ENCODE results near the gene LRRC47. TPM values are rescaled to one million over a fixed set of nuclear protein-coding genes. Genes with fewer than 3 reads are reported as not detected.
"Not testable (repeated sequence)": the region's sequence is repeated elsewhere in the genome, so short reads cannot be mapped to it uniquely, and the experiment has no call there.

The LRRC47 gene
- total and polyA plus RNA-seq, 8 donors: 34.2 to 66.4 (median 51.8) TPM

DNA sequence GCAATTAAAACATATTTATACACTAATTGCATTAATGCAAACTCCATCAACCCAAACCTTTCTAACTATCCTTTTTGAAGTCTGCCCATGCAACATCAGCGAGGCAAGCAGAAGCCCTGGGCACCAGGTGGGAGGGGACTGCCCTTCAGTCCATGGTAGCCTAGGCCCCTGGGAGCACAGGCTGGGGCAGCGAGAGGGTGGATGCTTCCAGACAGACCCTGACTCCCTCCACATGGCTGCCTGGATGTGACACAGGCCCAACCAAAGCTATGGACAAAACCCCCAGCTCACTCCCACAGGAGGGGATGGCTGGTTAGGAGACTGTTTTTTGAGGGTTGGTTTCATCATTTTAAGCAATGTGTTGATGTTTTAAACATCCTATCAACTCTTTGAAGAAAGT is 17.8 kb upstream of the LRRC47 start:
- Histone ChIP-seq H3K4me3 (no peak overlapping the region), H3K27me3 (no peaks in the 10 kb centered on the region), H3K4me1 (no peaks in the 10 kb centered on the region), H3K9me3 (no peaks in the 10 kb centered on the region), H3K27ac (no peak overlapping the region), H3K36me3 (peaks cover 0 to 31% of the 10 kb centered on the region in 2 donors)
- ATAC-seq: no peak
- TF ChIP-seq, protein P1, sequence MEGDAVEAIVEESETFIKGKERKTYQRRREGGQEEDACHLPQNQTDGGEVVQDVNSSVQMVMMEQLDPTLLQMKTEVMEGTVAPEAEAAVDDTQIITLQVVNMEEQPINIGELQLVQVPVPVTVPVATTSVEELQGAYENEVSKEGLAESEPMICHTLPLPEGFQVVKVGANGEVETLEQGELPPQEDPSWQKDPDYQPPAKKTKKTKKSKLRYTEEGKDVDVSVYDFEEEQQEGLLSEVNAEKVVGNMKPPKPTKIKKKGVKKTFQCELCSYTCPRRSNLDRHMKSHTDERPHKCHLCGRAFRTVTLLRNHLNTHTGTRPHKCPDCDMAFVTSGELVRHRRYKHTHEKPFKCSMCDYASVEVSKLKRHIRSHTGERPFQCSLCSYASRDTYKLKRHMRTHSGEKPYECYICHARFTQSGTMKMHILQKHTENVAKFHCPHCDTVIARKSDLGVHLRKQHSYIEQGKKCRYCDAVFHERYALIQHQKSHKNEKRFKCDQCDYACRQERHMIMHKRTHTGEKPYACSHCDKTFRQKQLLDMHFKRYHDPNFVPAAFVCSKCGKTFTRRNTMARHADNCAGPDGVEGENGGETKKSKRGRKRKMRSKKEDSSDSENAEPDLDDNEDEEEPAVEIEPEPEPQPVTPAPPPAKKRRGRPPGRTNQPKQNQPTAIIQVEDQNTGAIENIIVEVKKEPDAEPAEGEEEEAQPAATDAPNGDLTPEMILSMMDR (IDR thresholded peaks at IDR 0.05): no peak
- intact Hi-C loops (cut with DNase I): no loop called here
- DNase-seq: no peak

DNA sequence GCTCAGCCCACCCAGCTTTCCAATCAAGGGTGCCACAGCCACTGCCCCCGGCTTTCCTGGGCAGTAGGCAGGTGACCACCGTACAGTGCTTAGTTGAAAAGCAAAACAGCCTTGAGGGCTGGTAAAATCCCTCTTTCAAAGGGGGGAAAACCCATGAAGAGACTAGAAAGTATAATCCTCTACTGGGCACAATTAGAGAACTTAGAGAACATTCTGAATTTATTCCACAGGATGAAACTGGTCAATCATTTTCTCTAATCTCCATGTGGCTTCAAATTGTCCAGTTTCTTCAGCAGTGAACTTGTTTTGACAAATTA is 15.3 kb upstream of the LRRC47 start:
- intact Hi-C loops (cut with DNase I): no loop called here
- no peak for ATAC-seq
- Histone ChIP-seq H3K4me3 (no peak overlapping the region), H3K36me3 (peaks cover 0 to 27% of the 10 kb centered on the region in 2 donors), H3K4me1 (no peaks in the 10 kb centered on the region), H3K9me3 (no peaks in the 10 kb centered on the region), H3K27me3 (no peaks in the 10 kb centered on the region), H3K27ac (no peak overlapping the region)
- DNase-seq: no peak
- TF ChIP-seq, protein P1 (IDR thresholded peaks at IDR 0.05): no peak

DNA sequence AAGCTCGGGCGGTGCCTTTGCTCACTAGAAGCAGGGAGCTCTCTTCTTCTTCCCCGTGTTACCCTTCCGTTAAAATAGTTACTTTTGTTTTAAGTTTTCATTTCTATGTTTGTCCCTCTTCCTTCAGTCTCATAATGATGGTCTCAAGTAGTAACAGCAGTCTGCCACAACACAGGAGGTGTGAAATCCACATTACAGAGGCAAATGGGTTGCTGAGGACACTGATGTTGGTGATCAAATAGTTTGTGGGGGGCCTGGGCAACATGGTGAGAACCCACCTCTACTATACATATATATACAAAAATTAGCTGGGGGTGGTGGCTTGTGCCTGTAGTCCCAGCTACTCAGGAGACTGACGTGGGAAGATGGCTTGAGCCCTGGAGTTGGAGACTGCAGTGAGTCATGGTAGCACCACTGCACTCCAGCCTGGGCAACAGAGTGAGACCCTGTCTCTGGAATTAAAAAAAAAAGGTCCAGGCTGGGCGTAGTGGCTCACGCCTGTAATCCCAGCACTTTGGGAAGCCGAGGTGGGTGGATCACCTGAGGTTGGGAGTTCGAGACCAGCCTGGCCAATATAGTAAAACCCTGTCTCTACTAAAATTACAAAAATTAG is 14.0 kb upstream of the LRRC47 start:
- H3K9me3 ChIP-seq; H3K4me3 ChIP-seq; intact Hi-C loops (cut with DNase I); ATAC-seq; DNase-seq; H3K27ac ChIP-seq; H3K4me1 ChIP-seq; H3K27me3 ChIP-seq: not testable (repeated sequence)
- peaks cover 0 to 14% of the 10 kb centered on the region in 2 donors for H3K36me3 ChIP-seq

DNA sequence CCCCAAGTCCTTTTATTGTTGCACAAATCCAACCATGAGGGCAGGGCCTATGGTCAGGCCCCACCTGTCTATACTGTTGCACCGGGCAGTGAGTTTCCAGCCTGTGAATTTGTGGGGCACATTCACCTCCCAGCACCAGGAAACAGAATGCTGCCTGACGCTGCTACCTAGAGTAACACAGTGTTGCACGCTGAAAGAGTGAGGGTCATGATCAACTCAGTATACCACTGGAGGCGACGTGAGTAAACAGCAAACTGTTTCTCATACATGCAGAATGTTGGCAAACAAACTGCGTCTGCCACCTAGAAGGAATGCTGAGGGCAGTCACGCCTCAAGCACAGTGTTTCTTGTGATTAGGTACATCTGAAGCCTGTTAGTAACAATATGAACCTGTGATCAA is 13.4 kb upstream of the LRRC47 start:
- DNase-seq (no peak), ATAC-seq (no peak)
- intact Hi-C loops (cut with DNase I): no loop called here
- H3K27me3 ChIP-seq: no peaks in the 10 kb centered on the region
- no peaks in the 10 kb centered on the region for H3K4me1 ChIP-seq
- H3K27ac ChIP-seq: no peak overlapping the region
- TF ChIP-seq, protein P1 (IDR thresholded peaks at IDR 0.05): no peak
- H3K36me3 ChIP-seq: peaks cover 0 to 9% of the 10 kb centered on the region in 2 donors
- no peaks in the 10 kb centered on the region for H3K9me3 ChIP-seq
- no peak overlapping the region for H3K4me3 ChIP-seq

DNA sequence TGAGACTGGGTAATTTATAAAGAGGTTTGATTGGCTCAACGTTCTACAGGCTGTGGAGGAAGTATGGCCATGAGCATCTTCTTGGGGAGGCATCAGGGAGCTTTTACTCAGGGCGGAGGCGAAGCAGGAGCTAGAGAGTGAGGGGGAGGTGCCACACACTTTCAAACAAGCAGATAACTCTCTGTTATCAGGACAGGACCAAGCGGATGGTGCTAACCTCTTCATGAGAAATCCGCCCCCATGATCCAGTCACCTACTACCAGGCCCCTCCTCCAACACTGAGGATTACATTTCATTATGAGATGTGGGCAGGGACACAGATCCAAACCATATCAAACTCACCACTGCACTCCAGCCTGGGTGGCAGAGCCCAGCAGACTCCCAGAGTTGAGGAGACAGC is 11.5 kb upstream of the LRRC47 start:
- no peaks in the 10 kb centered on the region for H3K36me3 ChIP-seq
- no peak overlapping the region for H3K27ac ChIP-seq
- ATAC-seq (no peak), DNase-seq (no peak)
- H3K9me3 ChIP-seq: no peaks in the 10 kb centered on the region
- H3K4me1 ChIP-seq: no peaks in the 10 kb centered on the region
- TF ChIP-seq, protein P1 (IDR thresholded peaks at IDR 0.05): no peak
- intact Hi-C loops (cut with DNase I): no loop called here
- no peak overlapping the region for H3K4me3 ChIP-seq
- H3K27me3 ChIP-seq: peaks cover 0 to 8% of the 10 kb centered on the region in 2 donors

DNA sequence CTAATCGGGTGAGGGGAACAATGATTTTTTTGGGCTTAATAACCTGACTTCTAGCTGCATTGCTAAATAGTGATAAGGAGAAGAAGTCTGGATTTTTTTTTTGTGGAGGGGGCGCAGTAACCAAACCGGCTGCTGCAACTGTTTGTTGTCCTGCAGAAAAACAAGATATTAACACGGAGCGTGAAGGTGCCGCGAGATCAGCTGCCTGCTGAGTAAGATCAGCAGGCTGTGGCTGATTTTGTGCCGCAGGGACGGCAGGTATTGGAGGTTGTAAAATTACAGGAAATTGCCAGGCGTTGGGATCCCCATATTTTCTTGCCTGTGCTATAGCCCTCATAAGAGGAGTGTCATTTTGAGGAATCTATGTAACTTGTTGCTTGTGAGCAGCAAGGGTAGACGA is 8.7 kb upstream of the LRRC47 start:
- intact Hi-C loops (cut with DNase I): no loop called here
- TF ChIP-seq, protein P1 (IDR thresholded peaks at IDR 0.05): no peak
- ATAC-seq: no peak

DNA sequence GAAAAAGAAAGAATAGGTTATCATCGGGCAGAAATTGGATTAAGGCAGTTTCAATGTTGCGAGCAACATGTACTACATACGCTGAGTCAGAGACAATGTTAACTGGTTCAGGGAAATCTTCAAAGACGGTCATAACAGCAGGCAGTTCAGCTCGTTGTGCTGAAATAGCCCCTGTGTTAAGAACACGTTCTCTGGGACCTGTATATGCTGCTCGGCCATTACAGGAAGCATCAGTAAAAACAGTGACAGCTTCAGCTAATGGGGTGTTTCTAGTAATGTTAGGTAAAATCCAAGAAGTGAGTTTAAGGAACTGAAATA is 8.3 kb upstream of the LRRC47 start:
- H3K4me3 ChIP-seq; ATAC-seq; intact Hi-C loops (cut with DNase I); H3K9me3 ChIP-seq; H3K36me3 ChIP-seq; H3K27ac ChIP-seq; DNase-seq; H3K4me1 ChIP-seq: not testable (repeated sequence)
- H3K27me3 ChIP-seq: peaks cover 0 to 20% of the 10 kb centered on the region in 2 donors

More for the DNA sequence above, 8.7 kb upstream of the LRRC47 start:
- H3K9me3 ChIP-seq: no peaks in the 10 kb centered on the region
- no peak overlapping the region for H3K4me3 ChIP-seq
- H3K4me1 ChIP-seq: no peaks in the 10 kb centered on the region
- H3K36me3 ChIP-seq: no peaks in the 10 kb centered on the region
- peaks cover 0 to 16% of the 10 kb centered on the region in 2 donors for H3K27me3 ChIP-seq
- no peak for DNase-seq
- no peak overlapping the region for H3K27ac ChIP-seq
